ENCODE measurements around the gene INTS3.
A peak's percentile ranks its signal among the peaks of the same experiment; 100 is the strongest.
"Not testable (repeated sequence)": the region's sequence is repeated elsewhere in the genome, so short reads cannot be mapped to it uniquely, and the experiment has no call there.

Gene INTS3

DNA sequence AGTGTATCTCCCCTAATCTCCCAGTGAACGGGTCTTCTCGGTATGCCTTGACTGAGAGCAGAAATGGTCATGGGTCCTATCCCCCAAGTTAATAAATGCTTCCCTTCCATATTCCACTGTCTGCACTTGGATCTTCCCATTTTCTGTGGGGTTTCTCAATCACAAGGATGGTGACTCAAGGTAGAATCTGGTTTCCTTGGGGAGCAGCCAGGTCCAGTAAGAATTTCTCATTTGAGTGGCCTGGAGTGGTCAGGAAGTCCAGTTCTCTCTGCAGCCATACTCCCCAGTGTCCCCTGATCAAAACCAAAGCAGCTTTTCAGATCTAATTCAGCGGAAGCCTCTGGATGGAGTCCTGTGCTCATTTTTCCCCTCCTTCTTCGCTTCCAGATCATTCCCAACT, 32.6 kb downstream of the INTS3 start:
- DNase-seq = no peak

DNA sequence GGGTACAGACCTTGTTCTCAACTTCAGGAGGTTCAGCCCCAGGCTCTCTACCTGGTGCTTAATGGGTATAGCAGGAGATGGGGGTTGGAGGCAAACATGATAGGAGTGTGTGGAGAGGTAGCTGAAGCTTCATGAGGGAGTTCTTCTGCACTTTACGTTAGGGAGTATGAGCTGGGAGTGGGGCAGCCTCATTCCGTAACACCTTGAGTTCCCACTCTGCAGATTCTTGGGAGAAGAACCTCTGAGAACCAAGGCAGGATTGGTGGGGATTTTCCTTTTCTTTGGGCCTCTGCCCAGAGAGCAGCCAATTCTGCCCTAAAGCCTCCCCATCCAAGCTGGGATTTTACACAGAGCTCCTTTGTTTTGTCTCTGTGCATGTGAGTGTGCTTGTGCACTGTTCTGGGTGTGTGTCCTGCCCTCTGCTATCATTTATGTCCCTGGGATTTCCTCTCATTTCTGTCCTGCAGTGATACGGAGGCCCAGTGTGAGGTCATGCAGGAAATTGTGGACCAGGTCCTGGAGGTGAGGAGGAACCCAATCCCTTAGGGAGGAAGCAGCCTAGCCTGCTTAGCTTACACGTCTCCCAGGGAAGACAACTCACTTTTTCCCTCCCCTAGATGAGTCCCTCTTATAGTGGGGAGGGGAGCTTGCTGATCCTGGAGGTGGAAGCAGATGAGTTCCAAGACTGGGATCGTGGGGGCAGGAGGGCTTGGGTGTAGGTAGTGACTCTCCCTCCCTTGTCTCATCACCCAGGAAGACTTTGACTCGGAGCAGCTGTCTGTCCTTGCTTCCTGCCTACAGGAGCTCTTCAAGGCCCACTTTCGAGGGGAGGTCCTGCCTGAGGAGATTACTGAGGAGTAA, 35.7 kb downstream of the INTS3 start:
- no peak for DNase-seq

DNA sequence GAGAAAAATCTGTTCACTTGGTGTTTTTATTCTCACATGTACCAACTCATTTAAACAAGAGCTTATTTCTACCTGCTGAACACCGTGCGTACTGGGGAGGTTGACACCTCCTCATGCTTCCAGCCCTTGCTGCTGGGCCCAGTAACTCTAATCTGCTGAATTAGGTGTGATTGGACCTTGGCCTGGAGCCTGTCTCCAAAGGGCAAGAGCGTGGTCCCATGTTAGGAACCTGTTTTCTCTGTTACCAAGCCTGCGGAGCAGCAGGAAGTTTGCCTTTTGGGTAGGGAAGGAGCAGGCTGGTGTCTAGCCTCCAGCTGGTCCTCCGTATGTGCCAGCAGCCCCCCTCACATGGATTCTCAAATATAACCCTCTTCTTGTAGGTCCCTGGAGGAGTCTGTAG, 36.5 kb downstream of the INTS3 start:
- no peak for DNase-seq

DNA sequence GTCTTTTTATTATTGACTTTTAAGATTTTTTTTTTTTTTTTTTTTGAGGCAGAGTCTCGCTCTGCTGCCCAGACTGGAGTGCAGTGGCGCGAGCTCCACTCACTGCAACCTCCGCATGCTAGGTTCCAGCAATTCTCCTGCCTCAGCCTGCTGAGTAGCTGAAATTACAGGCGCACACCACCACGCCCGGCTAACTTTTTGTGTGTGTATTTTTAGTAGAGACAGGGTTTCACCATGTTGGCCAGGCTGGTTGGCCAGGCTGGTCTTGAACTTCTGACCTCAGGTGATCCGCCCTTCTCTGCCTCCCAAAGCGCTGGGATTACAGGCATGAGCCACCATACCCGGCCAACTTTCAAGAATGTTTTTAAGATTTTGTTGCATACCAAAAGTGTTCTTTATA, 38.8 kb downstream of the INTS3 start:
- not testable (repeated sequence) for DNase-seq

DNA sequence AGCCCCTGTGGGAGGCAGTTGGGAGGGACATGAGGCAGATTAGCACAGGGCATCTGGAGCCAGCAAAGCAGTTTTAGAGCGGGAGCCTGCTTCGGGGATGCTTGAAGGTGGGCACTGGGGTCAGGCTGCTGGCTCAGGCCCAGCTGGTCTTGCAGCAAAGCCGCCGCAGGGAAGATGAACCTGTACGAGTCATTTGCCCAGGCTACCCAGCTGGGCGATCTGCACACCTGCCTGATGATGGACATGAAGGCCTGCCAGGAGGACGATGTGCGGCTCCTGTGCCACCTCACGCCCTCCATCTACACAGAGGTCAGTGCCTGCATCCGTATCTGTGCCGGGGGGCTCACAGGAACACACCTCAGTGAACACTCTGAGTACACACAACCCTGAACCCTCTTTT, 39.7 kb downstream of the INTS3 start:
- no peak for DNase-seq

DNA sequence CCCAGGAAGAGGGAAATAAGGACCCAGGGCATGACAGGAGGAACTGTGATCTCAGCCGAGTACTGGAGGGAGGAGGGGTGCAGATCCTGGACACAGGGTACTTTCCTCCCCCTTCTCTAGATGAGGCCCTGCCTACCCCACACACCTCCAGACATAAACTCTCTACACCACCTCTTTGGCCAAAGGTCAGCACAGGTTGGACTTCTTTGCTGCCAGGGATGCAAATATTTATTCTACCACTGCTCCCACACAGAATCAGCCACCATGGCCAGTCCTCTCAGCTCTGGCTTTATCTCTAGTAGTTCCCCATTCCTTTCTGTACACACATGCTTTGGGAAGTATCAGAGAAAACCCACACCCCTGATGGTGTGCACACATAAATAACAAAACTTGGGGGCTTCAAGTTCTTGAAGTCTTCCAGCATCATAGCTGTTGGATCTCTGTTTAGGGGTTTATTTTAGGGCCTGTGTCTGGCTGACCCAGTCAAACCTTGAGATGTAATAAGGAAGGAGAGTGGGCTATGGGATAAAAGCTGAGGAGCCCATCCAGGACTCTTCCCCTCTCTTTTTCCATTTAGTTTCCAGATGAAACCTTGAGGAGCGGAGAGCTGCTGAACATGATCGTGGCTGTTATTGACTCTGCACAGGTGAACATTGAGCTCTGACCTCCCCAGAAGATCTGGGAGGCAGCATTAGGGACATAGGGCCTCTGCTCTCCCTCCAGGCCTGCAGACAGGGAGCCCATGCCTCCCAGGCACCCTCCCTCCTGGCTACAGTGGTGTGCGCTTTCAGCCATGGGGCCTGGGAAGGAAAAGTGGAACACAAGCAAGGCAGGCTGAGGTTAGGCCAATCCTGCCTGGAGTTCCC, 40.7 kb downstream of the INTS3 start:
- no peak for DNase-seq

DNA sequence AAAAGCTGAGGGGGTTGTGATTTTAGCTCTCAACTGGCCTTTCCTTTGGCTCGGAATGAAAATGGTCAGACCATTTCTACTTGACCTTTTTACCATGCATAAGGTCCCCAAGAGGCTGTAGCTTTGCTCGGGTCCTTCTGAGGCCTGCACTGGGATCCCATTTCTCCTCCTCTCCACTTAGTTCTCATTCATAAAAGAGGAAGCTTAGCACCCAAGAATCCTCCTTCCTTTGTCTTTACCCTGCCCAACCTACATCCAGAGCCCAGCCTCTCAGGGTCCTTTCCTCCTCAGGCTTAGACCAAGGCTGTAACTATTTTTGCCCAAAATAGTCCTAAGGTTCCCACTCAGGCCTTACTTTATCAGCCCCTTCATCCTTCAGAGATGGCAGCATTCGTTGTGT, 41.4 kb downstream of the INTS3 start:
- DNase-seq = no peak

DNA sequence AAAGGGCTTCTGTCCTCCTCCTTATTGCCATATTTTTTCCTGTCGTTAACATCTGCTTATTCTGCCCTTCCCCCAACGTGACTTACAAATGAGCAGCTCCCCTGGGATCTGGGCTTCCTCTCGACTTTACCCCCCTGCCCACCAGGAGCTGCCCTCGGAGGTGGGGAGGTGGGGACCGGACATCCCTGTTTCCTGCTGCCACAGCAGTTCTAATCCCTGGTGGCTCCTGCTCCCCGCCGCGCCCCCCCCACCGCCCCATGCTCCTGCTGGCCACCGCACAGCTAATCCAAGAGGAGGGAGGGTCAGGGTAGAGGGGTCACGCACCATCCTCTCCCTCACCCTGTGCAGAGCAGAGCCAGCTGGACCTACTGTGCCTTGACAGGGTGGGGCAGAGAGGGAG, 42.9 kb downstream of the INTS3 start:
- DNase-seq = no peak

DNA sequence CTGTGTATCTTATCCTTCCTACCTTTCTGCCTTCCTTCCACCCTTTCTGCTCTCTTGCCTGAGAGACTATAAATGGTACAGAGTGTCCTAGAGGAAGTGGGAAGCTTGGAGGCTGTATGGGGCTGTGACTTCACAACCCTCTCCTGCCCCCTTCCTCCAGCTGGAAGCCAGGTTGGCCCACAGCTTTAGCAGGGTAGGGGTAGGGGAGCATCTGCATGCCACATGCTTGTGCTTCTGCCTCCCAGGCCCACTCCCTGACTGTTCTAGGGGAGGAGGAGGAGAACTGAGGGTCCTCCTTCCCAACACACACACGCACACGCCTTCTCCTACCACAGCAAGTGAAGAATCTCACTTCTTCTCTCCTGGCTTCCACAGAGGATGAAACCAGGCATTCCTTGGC, 43.4 kb downstream of the INTS3 start:
- DNase-seq = no peak

DNA sequence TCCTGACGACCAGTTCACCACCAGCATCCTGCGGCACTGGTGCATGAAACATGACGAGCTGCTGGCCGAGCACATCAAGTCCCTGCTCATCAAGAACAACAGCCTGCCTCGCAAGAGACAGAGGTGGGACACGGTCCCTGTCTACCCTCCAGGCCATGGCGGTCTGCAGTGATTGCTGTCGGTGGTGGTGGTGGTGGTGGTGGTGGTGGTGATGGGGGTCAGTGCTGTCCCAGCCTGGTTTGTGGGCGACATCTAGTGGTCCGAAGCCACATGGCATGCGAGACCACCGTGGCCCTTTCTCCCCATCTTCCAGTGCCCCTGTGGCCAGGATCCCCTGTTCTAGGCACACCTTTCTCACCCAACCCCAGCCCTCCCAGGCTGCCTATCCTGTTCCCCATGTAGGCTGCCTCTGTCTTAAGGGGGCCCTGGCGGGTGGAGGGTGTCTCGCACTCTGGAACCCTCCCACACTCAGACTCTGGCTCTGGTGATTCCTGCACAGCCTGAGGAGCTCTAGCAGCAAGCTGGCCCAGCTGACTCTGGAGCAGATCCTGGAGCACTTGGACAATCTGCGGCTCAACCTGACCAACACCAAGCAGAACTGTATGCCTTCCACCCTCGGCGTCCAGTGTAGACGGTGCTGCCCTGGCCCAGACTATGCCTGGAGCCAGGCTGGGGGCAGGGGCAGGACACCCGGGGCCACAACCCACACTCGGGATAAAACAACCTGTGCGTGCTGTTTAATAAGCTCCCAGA, 44.2 kb downstream of the INTS3 start:
- no peak for DNase-seq

DNA sequence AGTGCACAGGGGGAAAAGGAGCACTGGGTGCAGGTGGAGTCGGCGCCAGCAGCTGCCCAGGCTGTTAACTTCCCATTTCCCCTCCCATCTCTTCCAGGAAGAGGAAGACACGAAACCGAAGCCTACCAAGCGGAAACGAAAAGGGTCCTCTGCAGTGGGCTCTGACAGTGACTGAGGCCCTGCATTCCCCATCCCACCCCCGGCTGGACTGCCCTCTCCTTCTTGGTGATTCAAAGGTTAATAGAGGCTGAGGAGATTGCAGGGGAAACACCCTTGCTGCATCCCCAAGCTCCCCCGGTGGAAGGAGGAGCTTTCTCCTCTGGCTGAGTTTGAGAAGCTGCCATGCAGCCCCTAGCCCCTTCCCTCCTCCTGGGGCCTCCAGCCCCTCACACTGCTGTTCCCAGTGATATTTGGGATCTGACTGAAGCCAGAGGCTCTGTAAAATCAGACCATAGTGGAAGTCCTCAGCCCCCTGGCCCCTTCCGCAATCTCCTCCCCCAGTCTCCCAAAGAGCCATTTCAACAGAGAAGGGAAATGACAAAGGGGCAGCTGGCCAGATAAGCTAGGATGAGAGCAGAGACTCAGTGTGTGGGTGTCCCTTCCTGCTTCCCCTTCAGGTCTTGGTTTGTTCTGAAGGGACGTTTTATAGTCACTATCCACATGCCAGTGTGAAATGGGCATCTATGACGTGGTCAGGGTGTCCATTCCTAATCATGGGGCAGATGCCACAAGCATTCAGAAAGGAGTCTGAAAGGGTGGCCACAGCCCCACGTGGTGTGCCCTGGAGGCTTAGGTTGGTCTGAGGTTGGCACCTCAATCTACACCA, 45.5 kb downstream of the INTS3 start:
- DNase-seq = no peak

DNA sequence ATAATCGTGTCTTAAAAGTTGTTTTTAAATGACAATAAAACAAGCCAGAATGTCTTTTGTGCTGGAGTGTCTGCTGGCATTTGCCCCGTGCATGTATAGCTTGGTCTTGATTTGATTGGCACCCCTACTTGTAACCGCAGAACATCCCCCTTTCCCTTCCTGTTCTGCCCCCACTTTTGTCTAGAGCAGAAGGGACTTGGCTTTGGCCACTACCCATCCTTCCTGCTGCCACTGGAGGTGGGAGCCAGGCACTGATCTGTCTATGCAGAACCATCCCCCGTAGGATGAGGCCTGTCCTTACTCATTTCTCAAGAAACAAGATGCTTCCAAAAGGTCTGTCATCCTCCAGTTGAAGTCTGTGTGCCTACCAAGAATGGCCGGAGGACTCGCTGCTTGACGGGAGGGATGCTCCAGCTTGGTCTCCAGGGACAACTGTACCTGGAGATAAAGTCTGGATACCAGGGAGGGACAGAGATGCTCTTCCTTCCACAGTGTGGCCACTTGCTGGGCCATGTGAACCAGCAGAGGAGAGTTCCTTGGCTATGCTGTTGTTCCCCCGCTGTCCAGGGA, 46.3 kb downstream of the INTS3 start:
- DNase-seq = no peak

DNA sequence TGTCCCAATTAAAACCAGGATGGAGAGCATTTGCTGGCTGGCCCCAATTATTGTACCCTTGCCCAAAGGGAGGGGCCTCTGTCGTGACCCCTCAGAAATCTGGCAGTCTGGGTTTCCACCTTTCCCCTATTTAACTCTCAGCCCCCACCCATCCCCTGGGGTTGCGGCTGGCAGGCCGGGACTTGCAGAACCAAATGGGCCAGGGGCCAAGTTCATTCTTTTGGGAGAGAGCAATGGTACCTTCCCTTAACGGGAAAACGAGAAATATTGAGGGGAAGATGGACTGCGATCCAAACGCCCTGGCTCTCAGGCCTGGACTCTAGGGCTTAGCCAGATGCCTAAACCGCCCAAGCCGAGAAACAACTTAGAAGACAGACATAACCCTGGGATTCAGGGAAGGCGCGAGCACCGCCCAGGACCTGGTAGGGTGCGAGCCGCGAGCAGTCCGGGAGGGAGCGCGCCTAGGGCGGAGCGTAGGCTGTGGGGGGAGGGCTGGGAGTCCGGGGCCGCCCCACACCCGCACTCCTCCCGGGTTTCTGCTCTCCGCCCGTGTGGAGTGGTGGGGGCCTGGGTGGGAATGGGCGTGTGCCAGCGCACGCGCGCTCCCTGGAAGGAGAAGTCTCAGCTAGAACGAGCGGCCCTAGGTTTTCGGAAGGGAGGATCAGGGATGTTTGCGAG, 47.1 kb downstream of the INTS3 start, which contains the start of gene SLC27A3:
TSS of gene SLC27A3 (plus strand) at position 628 of the 678 bp plus-strand sequence. CDS start 91 bp downstream, outside the sequence.
- no peak for DNase-seq

DNA sequence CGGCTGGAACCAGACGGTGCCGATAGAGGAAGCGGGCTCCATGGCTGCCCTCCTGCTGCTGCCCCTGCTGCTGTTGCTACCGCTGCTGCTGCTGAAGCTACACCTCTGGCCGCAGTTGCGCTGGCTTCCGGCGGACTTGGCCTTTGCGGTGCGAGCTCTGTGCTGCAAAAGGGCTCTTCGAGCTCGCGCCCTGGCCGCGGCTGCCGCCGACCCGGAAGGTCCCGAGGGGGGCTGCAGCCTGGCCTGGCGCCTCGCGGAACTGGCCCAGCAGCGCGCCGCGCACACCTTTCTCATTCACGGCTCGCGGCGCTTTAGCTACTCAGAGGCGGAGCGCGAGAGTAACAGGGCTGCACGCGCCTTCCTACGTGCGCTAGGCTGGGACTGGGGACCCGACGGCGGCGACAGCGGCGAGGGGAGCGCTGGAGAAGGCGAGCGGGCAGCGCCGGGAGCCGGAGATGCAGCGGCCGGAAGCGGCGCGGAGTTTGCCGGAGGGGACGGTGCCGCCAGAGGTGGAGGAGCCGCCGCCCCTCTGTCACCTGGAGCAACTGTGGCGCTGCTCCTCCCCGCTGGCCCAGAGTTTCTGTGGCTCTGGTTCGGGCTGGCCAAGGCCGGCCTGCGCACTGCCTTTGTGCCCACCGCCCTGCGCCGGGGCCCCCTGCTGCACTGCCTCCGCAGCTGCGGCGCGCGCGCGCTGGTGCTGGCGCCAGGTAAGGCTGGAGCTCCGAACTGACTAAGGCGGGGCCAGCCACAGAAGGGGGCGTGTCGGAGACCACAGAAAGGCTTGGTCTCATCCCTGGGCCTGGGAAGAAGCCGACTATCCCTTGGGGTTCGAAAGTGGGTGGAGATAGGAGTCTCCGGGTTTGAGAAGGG, 47.8 kb downstream of the INTS3 start:
- peak; percentile 49 for DNase-seq

DNA sequence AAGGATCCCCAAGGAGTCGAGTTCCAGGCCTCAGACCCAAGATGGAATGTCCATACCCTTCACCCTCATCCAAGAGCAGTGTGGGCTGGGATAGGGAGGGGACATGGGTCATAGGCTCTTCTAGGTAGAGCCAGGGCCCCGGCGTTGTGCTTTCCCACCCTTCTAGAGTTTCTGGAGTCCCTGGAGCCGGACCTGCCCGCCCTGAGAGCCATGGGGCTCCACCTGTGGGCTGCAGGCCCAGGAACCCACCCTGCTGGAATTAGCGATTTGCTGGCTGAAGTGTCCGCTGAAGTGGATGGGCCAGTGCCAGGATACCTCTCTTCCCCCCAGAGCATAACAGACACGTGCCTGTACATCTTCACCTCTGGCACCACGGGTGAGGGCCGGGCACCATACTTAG, 48.5 kb downstream of the INTS3 start:
- DNase-seq = no peak

DNA sequence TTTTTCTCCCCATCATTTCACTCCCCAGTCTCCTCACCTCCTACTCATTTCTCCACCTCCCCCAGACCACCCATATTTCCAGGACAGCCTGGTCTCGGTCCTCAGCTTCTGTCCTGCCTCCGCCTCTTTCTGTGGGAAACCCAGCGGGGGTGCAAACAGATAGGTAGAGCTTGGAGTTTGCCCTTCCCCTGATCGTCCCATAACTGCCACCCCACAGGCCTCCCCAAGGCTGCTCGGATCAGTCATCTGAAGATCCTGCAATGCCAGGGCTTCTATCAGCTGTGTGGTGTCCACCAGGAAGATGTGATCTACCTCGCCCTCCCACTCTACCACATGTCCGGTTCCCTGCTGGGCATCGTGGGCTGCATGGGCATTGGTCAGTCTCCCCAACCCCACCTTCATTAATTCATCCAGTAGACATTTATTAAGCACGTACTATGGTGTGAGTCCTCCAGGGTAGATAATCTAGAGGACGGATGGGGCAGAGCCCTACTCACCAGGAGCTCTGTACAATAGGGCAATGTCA, 49.1 kb downstream of the INTS3 start:
- no peak for DNase-seq

DNA sequence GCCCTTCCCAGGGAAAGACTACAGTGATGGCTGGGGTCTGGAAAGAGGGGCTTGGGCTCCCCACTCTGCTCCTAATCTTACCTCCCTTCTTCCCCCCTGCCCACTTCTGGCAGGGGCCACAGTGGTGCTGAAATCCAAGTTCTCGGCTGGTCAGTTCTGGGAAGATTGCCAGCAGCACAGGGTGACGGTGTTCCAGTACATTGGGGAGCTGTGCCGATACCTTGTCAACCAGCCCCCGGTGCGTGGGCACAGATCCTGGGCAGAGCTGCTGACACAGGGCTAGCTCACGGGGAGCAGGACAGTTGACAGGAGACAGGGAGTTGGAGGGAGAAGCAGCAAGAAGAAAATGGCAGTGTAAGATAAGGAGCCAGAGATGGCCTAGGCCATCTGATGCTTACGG, 49.8 kb downstream of the INTS3 start:
- DNase-seq = no peak

DNA sequence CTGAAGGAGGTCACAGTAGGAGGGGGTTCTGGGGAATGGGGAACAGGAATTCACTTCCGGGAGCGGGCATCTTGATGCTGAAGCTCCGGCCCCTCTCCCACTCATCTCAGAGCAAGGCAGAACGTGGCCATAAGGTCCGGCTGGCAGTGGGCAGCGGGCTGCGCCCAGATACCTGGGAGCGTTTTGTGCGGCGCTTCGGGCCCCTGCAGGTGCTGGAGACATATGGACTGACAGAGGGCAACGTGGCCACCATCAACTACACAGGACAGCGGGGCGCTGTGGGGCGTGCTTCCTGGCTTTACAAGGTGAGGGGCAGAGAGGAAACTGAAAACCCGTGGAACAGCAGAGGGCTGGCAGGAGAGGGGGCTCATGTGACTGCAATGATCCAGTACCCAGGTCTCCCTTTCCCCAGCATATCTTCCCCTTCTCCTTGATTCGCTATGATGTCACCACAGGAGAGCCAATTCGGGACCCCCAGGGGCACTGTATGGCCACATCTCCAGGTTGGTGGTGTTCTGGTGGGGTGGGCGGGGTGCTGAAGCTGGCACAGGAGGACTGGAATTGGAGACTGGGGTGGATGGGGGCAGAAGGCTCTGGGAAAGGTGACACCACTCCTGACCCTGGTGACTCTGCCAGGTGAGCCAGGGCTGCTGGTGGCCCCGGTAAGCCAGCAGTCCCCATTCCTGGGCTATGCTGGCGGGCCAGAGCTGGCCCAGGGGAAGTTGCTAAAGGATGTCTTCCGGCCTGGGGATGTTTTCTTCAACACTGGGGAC, 50.4 kb downstream of the INTS3 start:
- DNase-seq = no peak

DNA sequence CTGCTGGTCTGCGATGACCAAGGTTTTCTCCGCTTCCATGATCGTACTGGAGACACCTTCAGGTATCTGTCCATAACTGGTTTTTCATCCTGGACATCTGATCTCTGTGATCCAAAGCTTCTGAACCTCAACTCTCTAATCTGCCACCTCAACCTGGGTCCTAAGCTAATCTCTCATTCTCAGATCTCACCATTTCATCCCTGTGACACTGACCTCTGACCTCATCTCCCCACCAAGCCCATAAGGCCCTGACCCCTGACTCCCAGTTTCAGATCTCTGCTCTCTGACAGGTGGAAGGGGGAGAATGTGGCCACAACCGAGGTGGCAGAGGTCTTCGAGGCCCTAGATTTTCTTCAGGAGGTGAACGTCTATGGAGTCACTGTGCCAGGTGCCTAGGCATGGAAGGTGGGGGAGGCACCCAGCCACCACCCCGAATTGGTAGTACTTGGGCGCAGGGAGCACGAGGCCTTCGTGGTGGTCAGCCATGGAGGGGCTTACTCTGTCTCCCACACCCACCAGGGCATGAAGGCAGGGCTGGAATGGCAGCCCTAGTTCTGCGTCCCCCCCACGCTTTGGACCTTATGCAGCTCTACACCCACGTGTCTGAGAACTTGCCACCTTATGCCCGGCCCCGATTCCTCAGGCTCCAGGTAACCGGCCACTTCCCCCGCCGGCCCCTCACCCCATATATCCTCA, 51.1 kb downstream of the INTS3 start:
- no peak for DNase-seq
